RWPE1 (cell line): ENCODE results near the gene ATXN10.

Source experiments
- CTCF ChIA-PET: fragments of 350-600 bp; sonication (Branson Sonifier 250); formaldehyde crosslinking; extraction: SDS; loops from one replicate; lab custom pipeline; 2021; lab: Yijun Ruan, JAX
- POLR2A ChIA-PET: fragments of 400-600 bp; formaldehyde crosslinking; extraction: SDS; loops from one replicate; lab custom pipeline; 2020; ENCODE audit warnings: antibody characterized with exemption; ENCODE audit not compliant: low non-redundant PET; lab: Yijun Ruan, JAX
- DNase-seq: peaks from one replicate; pipeline ENCODE4 v3.0.0; 2012; ENCODE audit warnings: low spot score
- H3K27ac ChIP-seq: fragments of 450-650 bp; 2 replicates; pipeline ENCODE4 v1.5.1; 2017
- CTCF ChIP-seq: fragments of 450-650 bp; conservative IDR thresholded peaks from 2 replicates; pipeline ENCODE4 v1.5.1; 2017; ENCODE audit warnings: low read depth, mild to moderate bottlenecking

The ATXN10 gene

DNA sequence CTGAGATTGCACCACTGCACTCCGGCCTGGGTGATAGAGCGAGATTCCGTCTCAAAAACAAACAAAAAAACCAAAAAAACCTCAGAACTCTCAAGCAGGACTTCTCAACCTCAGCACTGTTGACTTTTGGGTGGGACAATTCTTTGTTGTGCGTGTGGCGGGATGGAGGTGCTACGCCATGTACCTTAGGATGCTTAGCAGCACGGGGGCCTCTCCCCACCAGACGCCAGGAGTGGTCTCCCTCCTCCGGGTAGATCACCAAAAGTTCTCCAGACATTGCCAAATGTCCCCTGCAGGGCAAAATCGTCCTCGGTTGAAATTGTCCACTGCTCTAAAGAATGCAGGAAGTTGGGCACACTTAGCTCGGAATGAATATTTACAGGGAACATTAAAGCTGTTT, 26.9 kb upstream of the ATXN10 start:
- no peak for TF ChIP-seq CTCF
- POLR2A ChIA-PET = no interaction called here

GRCh38 chr22:45645150-45645525, 26.5 kb upstream of the ATXN10 start:
- no peak overlapping the region for H3K27ac ChIP-seq

More for the DNA sequence above, 26.9 kb upstream of the ATXN10 start:
- DNase-seq = no peak
- CTCF ChIA-PET = interaction anchor here (0.6 to 1.6 kb wide), 5 partner anchors 11 to 361 kb away, joined by 3 to 5 read pairs (median 5); no protein-coding TSS in a partner anchor
- no peak overlapping the region for H3K27ac ChIP-seq

DNA sequence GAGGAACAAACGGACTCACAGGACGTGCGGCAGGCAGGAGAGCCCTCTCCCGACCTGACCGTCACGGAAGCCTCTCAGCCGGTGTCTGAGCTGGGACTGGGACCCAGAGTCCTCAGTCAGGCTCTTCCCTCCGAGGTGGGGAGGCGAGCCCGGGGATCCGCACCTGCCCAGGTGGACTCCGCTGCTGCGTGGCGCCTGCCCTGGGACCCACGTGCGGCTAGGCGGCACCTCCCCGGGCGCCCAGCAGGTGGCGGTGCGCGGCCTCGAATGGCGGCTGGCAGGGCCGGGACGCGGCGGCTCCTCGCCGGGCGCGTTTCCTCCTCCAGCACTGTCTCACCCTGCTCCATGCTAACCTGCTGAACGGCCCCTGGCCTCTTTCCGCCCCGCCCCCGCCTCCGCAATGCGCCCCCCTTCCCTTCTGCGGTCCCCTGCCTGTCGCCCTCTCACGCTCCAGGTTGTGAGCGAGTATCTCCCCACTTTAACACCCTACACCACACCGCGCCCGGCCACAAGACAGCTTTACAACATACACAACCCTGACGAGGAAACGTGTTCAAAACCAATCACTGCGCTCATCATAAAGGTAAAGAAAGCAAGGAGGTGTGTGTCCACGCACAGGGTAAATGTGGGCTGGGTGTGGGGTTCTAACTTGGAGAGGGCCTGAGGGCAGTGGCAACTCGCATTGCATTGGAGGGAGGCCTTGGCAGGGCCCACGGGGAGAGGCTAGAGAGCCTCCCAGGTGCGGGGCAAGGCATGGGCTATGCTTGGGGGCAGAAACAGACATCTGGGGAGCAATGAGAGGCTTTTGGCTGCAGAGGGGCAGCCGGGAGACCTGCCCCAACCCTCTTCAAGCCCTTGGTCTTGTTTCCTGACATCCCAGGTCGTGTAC, 25.9 kb upstream of the ATXN10 start:
- DNase-seq = peak; percentile 57
- peak; percentile 87 for TF ChIP-seq CTCF

More at GRCh38 chr22:45645150-45645525, 26.5 kb upstream of the ATXN10 start:
- no peak for DNase-seq
- no peak for TF ChIP-seq CTCF
- ChIA-PET POLR2A (no interaction called here), CTCF (interaction anchor here (0.6 to 1.6 kb wide), 7 partner anchors 11 to 361 kb away, joined by 3 to 6 read pairs (median 5); no protein-coding TSS in a partner anchor)

GRCh38 chr22:45647532-45648225, 24.0 kb upstream of the ATXN10 start:
- TF ChIP-seq CTCF = no peak
- no peak for DNase-seq
- H3K27ac ChIP-seq = no peak overlapping the region
- CTCF ChIA-PET = interaction anchor here (0.6 kb wide), 1 partner anchor 75 kb away, joined by 4 read pairs; no protein-coding TSS in a partner anchor
- POLR2A ChIA-PET = no interaction called here

More for the DNA sequence above, 25.9 kb upstream of the ATXN10 start:
- H3K27ac ChIP-seq = no peak overlapping the region
- ChIA-PET POLR2A (no interaction called here), CTCF (interaction anchor here (0.6 to 1.6 kb wide), 7 partner anchors 10 to 360 kb away, joined by 3 to 6 read pairs (median 5); no protein-coding TSS in a partner anchor)

DNA sequence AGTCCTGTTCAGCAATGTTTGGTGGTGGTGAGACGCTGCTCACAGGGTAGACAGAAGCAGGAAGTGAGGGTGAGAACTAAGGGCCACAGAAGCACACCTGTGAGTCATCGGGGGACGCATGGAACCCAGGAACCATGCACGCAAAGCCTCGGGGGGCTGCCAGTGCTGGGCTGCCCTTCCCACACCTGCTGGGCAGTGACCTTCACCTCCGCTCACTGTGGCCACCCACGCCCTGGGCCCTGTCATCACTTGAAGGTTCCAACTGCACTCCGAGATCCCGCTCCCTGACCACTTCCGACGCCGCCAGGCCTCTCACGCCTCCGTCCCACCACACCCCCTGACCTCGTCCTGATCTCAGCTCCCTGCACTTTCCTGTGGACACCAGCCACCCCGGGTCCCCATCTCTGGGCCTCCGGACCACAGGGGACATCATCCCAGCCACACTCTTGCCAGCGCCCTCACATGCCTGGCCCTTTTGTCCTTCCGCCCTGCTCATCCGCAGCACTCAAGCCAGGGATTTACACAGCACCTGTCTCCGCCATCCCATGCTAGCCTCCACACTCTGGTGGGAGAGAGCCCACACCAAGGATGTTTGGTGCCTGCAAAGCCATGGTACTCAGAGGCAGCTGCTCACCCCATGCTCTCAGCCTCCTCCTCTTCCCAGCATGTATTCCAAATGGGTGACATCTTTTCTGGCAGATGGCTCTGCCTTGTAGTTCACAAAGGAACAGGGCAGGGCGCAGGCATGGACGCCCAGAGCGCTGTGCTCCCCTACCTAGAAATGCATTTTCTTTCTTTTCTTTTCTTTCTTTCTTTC, 23.1 kb upstream of the ATXN10 start:
- no peak for DNase-seq
- H3K27ac ChIP-seq = no peak overlapping the region
- ChIA-PET POLR2A (no interaction called here), CTCF (no interaction called here)
- no peak for TF ChIP-seq CTCF

- no peak for DNase-seq
- ChIA-PET POLR2A (no interaction called here), CTCF (interaction anchor here (0.7 kb wide), 1 partner anchor 65 kb away, joined by 3 read pairs; no protein-coding TSS in a partner anchor)
- TF ChIP-seq CTCF = no peak
- H3K27ac ChIP-seq = no peak overlapping the region
Observed at GRCh38 chr22:45649809-45650208, 21.8 kb upstream of the ATXN10 start.
